ENCODE results near the gene SPAG16.
A peak's percentile ranks its signal among the peaks of the same experiment; 100 is the strongest.

The SPAG16 gene

DNA sequence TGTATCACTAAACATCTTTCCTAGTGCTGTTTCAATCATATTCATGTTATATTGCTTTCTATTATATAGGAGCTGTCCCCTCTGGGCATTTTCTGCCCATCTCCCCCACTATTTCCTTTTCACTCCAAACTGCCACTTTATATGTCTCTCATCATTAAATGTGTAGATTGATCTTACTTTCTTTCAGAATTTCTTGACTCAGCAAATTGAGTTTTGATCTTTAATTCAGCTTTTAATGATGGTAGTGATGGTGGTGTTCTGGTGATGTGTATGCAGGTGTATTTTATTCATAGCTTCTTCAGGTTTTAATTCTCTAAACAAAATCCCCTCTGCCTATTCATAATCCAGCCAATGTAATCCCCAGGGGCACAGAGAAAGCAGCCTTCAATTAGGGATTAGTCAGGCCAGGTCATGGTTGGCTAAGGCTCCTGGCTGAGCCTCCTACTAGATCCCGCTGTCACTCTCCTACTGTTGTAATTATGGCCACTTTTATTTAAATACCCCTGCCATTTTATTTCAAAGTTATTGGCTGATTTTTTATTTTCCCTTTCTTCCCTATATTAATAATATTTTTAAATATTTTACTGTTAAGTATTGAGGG, 325.4 kb downstream of the SPAG16 start:
- in situ Hi-C loops (cut with MboI; ENCODE audit: low pct_unique_long_range_greater_than_20kb, low sequenced_read_pairs, unreplicated experiment), result no loop called here
- no peak for DNase-seq (ENCODE audit: low spot score)
- TF ChIP-seq, protein P1, sequence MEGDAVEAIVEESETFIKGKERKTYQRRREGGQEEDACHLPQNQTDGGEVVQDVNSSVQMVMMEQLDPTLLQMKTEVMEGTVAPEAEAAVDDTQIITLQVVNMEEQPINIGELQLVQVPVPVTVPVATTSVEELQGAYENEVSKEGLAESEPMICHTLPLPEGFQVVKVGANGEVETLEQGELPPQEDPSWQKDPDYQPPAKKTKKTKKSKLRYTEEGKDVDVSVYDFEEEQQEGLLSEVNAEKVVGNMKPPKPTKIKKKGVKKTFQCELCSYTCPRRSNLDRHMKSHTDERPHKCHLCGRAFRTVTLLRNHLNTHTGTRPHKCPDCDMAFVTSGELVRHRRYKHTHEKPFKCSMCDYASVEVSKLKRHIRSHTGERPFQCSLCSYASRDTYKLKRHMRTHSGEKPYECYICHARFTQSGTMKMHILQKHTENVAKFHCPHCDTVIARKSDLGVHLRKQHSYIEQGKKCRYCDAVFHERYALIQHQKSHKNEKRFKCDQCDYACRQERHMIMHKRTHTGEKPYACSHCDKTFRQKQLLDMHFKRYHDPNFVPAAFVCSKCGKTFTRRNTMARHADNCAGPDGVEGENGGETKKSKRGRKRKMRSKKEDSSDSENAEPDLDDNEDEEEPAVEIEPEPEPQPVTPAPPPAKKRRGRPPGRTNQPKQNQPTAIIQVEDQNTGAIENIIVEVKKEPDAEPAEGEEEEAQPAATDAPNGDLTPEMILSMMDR (IDR thresholded peaks at IDR 0.05; ENCODE audit: extremely low read depth, insufficient read depth, missing control alignments), result no peak

DNA sequence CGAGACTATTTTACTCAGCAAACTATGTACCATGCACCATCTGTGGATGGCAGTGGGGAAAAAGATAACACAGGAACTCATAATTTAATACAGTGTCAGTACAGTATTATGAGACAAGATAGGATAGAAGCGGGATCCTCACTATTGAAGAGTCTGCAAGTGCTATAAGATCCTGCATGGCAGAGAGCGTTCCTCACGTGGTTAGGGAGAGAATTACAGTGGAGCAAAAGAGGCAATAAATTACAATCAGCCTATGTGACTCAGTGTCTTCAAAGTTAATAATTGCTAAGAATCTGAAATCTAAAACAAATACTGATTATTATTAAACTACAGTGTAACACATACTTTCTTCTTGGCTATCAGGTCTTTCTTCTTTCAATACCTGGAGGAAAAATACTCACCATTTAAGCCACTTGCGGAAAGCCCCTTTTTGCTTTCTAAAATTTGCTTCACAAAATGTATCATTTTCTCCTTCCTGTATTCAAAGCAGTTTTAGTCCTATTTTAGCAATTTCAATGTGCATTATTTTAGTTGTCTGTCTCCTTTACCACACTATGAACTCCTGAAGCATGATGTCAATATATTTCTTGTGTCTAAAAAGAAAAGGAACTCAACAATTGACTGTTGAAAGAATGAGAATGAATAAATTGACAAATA, 342.9 kb downstream of the SPAG16 start:
- in situ Hi-C loops (cut with MboI; ENCODE audit: low pct_unique_long_range_greater_than_20kb, low sequenced_read_pairs, unreplicated experiment), result no loop called here
- DNase-seq (ENCODE audit: low spot score), result peak; percentile 15
- TF ChIP-seq, protein P1 (IDR thresholded peaks at IDR 0.05; ENCODE audit: extremely low read depth, insufficient read depth, missing control alignments), result no peak

DNA sequence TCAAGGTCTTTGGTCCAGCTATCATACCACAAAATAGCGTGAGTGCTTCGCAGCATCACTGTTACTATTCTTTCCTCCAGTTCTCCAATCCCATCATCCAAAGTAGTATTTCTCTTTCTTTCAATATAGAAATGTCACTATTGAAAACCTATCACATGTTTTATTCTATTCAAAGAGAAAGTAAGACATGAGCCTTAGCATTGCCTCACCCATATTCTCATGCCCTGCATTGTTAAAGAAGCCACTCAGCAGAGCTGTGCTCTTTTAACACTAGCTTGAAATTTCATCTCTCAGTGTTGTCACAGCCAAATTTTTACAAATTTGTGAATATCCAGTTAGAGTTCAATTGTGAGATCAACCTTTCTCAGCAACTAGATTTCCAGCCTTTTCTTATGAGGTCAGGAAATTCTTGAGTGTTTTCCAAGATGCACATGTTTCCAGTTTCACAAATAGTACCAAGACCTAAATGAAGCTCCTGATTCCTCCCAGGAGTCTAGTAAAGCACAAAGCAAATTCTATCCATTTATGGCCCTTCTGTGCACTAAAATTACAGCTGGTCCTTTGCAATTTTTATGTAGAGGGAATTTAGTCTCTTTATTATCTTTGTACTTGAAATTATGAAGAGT, 343.7 kb downstream of the SPAG16 start:
- in situ Hi-C loops (cut with MboI; ENCODE audit: low pct_unique_long_range_greater_than_20kb, low sequenced_read_pairs, unreplicated experiment), result no loop called here
- TF ChIP-seq, protein P1 (IDR thresholded peaks at IDR 0.05; ENCODE audit: extremely low read depth, insufficient read depth, missing control alignments), result no peak

DNA sequence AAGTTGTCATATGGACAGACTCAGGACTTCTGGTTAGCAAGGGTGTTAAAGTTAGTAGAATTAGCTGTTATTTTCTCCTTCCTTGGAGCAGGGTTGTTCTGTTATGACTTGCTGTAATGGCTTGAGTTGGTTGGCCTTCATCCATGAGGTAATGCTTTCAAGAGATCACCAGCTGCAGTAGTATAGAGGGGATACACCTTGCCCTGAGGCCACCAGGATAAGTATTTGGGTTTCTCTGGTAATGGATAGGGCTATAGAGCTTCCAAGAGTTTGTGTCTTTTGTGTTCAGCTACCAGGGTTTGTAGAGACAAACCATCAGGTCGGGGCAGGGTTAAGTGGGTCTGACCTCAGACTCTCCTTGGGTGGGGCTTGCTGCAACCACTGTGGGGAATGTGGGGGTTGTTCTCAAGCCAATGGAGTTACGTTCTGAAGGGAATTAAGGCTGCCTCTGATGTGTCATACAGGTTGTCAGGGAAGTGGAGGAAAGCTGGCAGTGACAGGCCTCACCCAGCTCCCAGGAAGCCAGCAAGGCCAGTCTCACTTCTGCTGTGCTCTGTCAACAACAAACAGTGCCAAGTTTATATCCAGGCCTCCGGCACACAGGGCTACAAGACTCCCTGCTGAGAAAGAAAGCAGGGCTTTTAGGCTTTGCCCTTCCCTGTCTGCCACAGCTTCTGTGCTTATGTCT, 356.6 kb downstream of the SPAG16 start:
- in situ Hi-C loops (cut with MboI; ENCODE audit: low pct_unique_long_range_greater_than_20kb, low sequenced_read_pairs, unreplicated experiment), result no loop called here
- TF ChIP-seq, protein P1 (IDR thresholded peaks at IDR 0.05; ENCODE audit: extremely low read depth, insufficient read depth, missing control alignments), result no peak
- no peak for DNase-seq (ENCODE audit: low spot score)

More for the DNA sequence above, 343.7 kb downstream of the SPAG16 start:
- DNase-seq (ENCODE audit: low spot score), result peak; percentile 11

DNA sequence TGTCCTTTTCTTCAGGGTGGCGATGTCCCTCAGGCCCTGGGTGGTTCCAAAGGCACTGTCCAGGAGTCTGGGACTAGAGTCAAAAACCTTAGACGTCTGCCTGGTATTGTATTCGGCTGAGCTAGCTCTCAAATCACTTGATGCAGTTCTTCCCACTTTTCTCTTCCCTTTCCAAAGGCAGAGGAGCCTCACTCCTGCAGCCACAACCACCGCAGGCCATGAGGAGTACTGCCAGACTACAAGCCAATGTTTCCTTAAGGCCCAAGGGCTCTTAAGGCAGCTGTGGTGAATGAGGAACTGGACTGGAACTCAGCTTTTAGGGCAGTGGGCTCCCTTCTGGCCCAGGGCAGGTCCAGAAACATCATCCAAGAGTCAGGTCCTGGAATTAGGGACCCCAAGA, 360.7 kb downstream of the SPAG16 start:
- DNase-seq (ENCODE audit: low spot score), result no peak
- in situ Hi-C loops (cut with MboI; ENCODE audit: low pct_unique_long_range_greater_than_20kb, low sequenced_read_pairs, unreplicated experiment), result no loop called here
- TF ChIP-seq, protein P1 (IDR thresholded peaks at IDR 0.05; ENCODE audit: extremely low read depth, insufficient read depth, missing control alignments), result no peak

DNA sequence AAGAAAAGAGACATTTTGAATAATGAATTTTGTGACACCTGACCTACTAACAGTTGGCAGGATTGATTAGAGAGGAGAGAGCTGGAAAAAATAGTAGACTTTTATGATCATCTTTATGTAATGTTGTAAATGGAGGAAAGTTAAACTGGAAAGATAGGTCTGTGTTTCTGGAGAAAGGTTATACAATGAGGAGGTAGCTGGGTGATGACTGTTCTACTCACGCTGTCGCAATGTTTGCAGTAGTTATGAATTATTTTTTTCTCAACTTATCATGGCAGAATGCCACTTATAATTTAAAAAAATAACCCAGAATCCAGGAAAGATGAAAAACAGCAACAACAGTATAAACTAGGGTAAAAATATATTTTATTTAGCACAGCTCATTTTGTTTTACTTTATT, 364.9 kb downstream of the SPAG16 start:
- TF ChIP-seq, protein P1 (IDR thresholded peaks at IDR 0.05; ENCODE audit: extremely low read depth, insufficient read depth, missing control alignments), result no peak
- in situ Hi-C loops (cut with MboI; ENCODE audit: low pct_unique_long_range_greater_than_20kb, low sequenced_read_pairs, unreplicated experiment), result no loop called here
- DNase-seq (ENCODE audit: low spot score), result no peak

Measured in GM13977 (cell line).